CD4-positive, CD25-positive, alpha-beta regulatory T cell (primary cell): Measurements from ENCODE around the gene MAN2C1. TPM values are rescaled to one million over a fixed set of nuclear protein-coding genes. Genes with fewer than 3 reads are reported as not detected.
"Not testable (repeated sequence)": the region's sequence is repeated elsewhere in the genome, so short reads cannot be mapped to it uniquely, and the experiment has no call there.

Experiments used
- ATAC-seq, 2 donors: fragments of 150-1000 bp; cut with Tn5 transposase; one replicate each; pipeline ENCODE4 v1.10.0; 2021; ENCODE audit warnings: low read depth in 2 of 2, moderate number of reproducible peaks in 2 of 2, moderate library complexity in 1 of 2
- DNase-seq, 3 donors: peaks; one replicate each; pipeline versions ENCODE4 v3.0.0 to v3.0.0-alpha.2; 2012 to 2022; ENCODE audit warnings: mixed read lengths in 1 of 3
- H3K27ac ChIP-seq: one replicate; pipeline ENCODE4 v1.7.0; 2013; ENCODE audit warnings: mild to moderate bottlenecking, low read length; ENCODE audit not compliant: insufficient read depth, poor library complexity, severe bottlenecking
- H3K27me3 ChIP-seq: one replicate; pipeline ENCODE4 v1.7.0; 2013; ENCODE audit warnings: low read length; ENCODE audit not compliant: control insufficient read depth, insufficient read depth
- H3K36me3 ChIP-seq: one replicate; pipeline ENCODE4 v1.7.0; 2013; ENCODE audit warnings: mild to moderate bottlenecking, low read length, moderate library complexity; ENCODE audit not compliant: control insufficient read depth, insufficient read depth
- H3K4me1 ChIP-seq: 2 replicates; pipeline ENCODE4 v1.7.0; 2013; ENCODE audit warnings: mild to moderate bottlenecking, low read length; ENCODE audit not compliant: insufficient read depth, control insufficient read depth, poor library complexity, severe bottlenecking
- H3K4me3 ChIP-seq: one replicate; pipeline ENCODE4 v1.7.0; 2013; ENCODE audit warnings: low read depth, mild to moderate bottlenecking, low read length, moderate library complexity
- H3K9me3 ChIP-seq, 2 experiments: 1 replicate in 1 of 2; 2 replicates in 1 of 2; pipeline ENCODE4 v1.7.0; 2013; ENCODE audit warnings: low read length in 2 of 2, mild to moderate bottlenecking in 1 of 2, moderate library complexity in 1 of 2; ENCODE audit not compliant: control insufficient read depth in 2 of 2
- H3K27ac Mint-ChIP-seq, 3 donors: one replicate each; pipeline ENCODE4 v1.8.0; 2020 to 2022; ENCODE audit warnings: mild to moderate bottlenecking in 3 of 3, mixed read lengths in 3 of 3, moderate library complexity in 2 of 3
- H3K27me3 Mint-ChIP-seq: one replicate; pipeline ENCODE4 v1.8.0; 2022; ENCODE audit warnings: mild to moderate bottlenecking, mixed read lengths
- H3K36me3 Mint-ChIP-seq: one replicate; pipeline ENCODE4 v1.8.0; 2020; ENCODE audit warnings: mixed read lengths
- H3K4me1 Mint-ChIP-seq, 4 donors: one replicate each; pipeline ENCODE4 v1.8.0; 2020 to 2022; ENCODE audit warnings: mixed read lengths in 4 of 4, mild to moderate bottlenecking in 1 of 4
- H3K4me3 Mint-ChIP-seq, 4 donors: one replicate each; pipeline ENCODE4 v1.8.0; 2020 to 2022; ENCODE audit warnings: mild to moderate bottlenecking in 4 of 4, mixed read lengths in 4 of 4, moderate library complexity in 3 of 4
- H3K9me3 Mint-ChIP-seq, 7 donors: one replicate each; pipeline ENCODE4 v1.8.0; 2020 to 2022; ENCODE audit warnings: mixed read lengths in 7 of 7, mild to moderate bottlenecking in 3 of 7, moderate library complexity in 2 of 7
- polyA plus RNA-seq, 4 donors: library from polyadenylated mRNA; unstranded; fragments of 300-500 nt; fragmentation: Illumina TruSeq; gene quantifications; one replicate each; pipeline ENCODE4 v1.2.3, GENCODE V29; 2021
- total RNA-seq: library from RNA; stranded (reverse); gene quantifications from one replicate; pipeline ENCODE4 v1.2.3, GENCODE V29; 2022

The MAN2C1 gene
- total and polyA plus RNA-seq, 5 donors from 2014 or later, result 21.4 to 353 (median 30.7) TPM

- no peaks in the 10 kb centered on the region for H3K9me3 ChIP-seq
- Mint-ChIP-seq H3K4me1 (peaks cover 0 to 9% (median 4%) of the 10 kb centered on the region in 4 donors), H3K27me3 (no peaks in the 10 kb centered on the region), H3K4me3 (no peak overlapping the region), H3K27ac (peak overlapping the region in 1 of 3 donors; percentile 81), H3K9me3 (peaks cover 0 to 3% (median 0%) of the 10 kb centered on the region in 7 donors), H3K36me3 (peaks cover 4% of the 10 kb centered on the region)
- ATAC-seq, result no peak
- no peaks in the 10 kb centered on the region for H3K27me3 ChIP-seq
- H3K27ac ChIP-seq, result no peak overlapping the region
- H3K4me3 ChIP-seq, result no peak overlapping the region
- H3K36me3 ChIP-seq, result peaks cover 20% of the 10 kb centered on the region
- no peaks in the 10 kb centered on the region for H3K4me1 ChIP-seq
- DNase-seq, result no peak
Measured at GRCh38 chr15:75355369-75355768, 13.0 kb downstream of the MAN2C1 start.

- DNase-seq (no peak), ATAC-seq (no peak)
- H3K36me3 ChIP-seq, result peaks cover 17% of the 10 kb centered on the region
- Mint-ChIP-seq H3K27me3 (peaks cover 6% of the 10 kb centered on the region), H3K27ac (peak overlapping the region in 2 of 3 donors; percentile 65 to 81), H3K9me3 (peaks cover 0 to 11% (median 4%) of the 10 kb centered on the region in 7 donors), H3K4me1 (peaks cover 4 to 18% (median 11%) of the 10 kb centered on the region in 4 donors), H3K36me3 (peaks cover 4% of the 10 kb centered on the region), H3K4me3 (peak overlapping the region in 1 of 4 donors; percentile 76)
- H3K27ac ChIP-seq, result no peak overlapping the region
- H3K4me3 ChIP-seq, result no peak overlapping the region
- peaks cover 0 to 4% of the 10 kb centered on the region in 2 experiments for H3K9me3 ChIP-seq
- H3K4me1 ChIP-seq, result peaks cover 9% of the 10 kb centered on the region
- H3K27me3 ChIP-seq, result no peaks in the 10 kb centered on the region
Measured at GRCh38 chr15:75354454-75354853, 14.0 kb downstream of the MAN2C1 start.

- Histone ChIP-seq H3K4me1 (peaks cover 16% of the 10 kb centered on the region), H3K27me3 (no peaks in the 10 kb centered on the region), H3K36me3 (peaks cover 17% of the 10 kb centered on the region), H3K4me3 (no peak overlapping the region), H3K9me3 (peaks cover 0 to 13% of the 10 kb centered on the region in 2 experiments), H3K27ac (no peak overlapping the region)
- Mint-ChIP-seq H3K4me3 (no peak overlapping the region), H3K27me3 (peaks cover 6% of the 10 kb centered on the region), H3K36me3 (peaks cover 4% of the 10 kb centered on the region), H3K4me1 (peaks cover 4 to 27% (median 12%) of the 10 kb centered on the region in 4 donors), H3K27ac (peak overlapping the region in 2 of 3 donors; percentile 59 to 96), H3K9me3 (peaks cover 0 to 11% (median 4%) of the 10 kb centered on the region in 7 donors)
- no peak for DNase-seq
- ATAC-seq, result no peak
Measured at GRCh38 chr15:75353604-75354003, 14.8 kb downstream of the MAN2C1 start.

- Histone ChIP-seq H3K27me3 (no peaks in the 10 kb centered on the region), H3K4me1 (peaks cover 21% of the 10 kb centered on the region), H3K36me3 (peaks cover 11% of the 10 kb centered on the region), H3K27ac (no peak overlapping the region), H3K9me3 (peaks cover 0 to 18% of the 10 kb centered on the region in 2 experiments), H3K4me3 (no peak overlapping the region)
- H3K27me3 Mint-ChIP-seq, result peaks cover 6% of the 10 kb centered on the region
- H3K36me3 Mint-ChIP-seq, result peaks cover 4% of the 10 kb centered on the region
- peaks cover 0 to 11% (median 5%) of the 10 kb centered on the region in 7 donors for H3K9me3 Mint-ChIP-seq
- ATAC-seq, result no peak
- no peak for DNase-seq
- peak overlapping the region; percentile 15 to 96 (median 42) for H3K27ac Mint-ChIP-seq
- H3K4me1 Mint-ChIP-seq, result peaks cover 4 to 33% (median 12%) of the 10 kb centered on the region in 4 donors
- peak overlapping the region in 1 of 4 donors; percentile 58 for H3K4me3 Mint-ChIP-seq
Measured at GRCh38 chr15:75352186-75353080, 16.0 kb downstream of the MAN2C1 start.

GRCh38 chr15:75350601-75351361 lies 17.6 kb downstream of the MAN2C1 start:
- DNase-seq (no peak), ATAC-seq (no peak)
- peak overlapping the region; percentile 70 for H3K27ac ChIP-seq
- peaks cover 8% of the 10 kb centered on the region for H3K36me3 ChIP-seq
- peaks cover 32% of the 10 kb centered on the region for H3K4me1 ChIP-seq
- no peak overlapping the region for H3K4me3 ChIP-seq
- H3K4me3 Mint-ChIP-seq, result peak overlapping the region in 2 of 4 donors; percentile 57 to 59
- H3K27me3 ChIP-seq, result no peaks in the 10 kb centered on the region
- H3K4me1 Mint-ChIP-seq, result peaks cover 12 to 45% (median 20%) of the 10 kb centered on the region in 4 donors
- peak overlapping the region; percentile 96 to 97 (median 96) for H3K27ac Mint-ChIP-seq
- H3K9me3 ChIP-seq, result peaks cover 0 to 18% of the 10 kb centered on the region in 2 experiments
- H3K27me3 Mint-ChIP-seq, result peaks cover 21% of the 10 kb centered on the region
- H3K9me3 Mint-ChIP-seq, result peaks cover 0 to 11% (median 5%) of the 10 kb centered on the region in 7 donors
- no peaks in the 10 kb centered on the region for H3K36me3 Mint-ChIP-seq

- DNase-seq (peak; percentile 54 to 94 (median 89)), ATAC-seq (peak; percentile 87 to 89)
- Mint-ChIP-seq H3K27ac (peak overlapping the region; percentile 96 to 97 (median 96)), H3K36me3 (no peaks in the 10 kb centered on the region), H3K4me1 (peaks cover 12 to 49% (median 20%) of the 10 kb centered on the region in 4 donors), H3K9me3 (peaks cover 0 to 11% (median 5%) of the 10 kb centered on the region in 7 donors), H3K4me3 (peak overlapping the region; percentile 76 to 89 (median 84)), H3K27me3 (peaks cover 28% of the 10 kb centered on the region)
- peak overlapping the region; percentile 70 for H3K27ac ChIP-seq
- H3K9me3 ChIP-seq, result peaks cover 0 to 18% of the 10 kb centered on the region in 2 experiments
- H3K4me1 ChIP-seq, result peaks cover 32% of the 10 kb centered on the region
- H3K36me3 ChIP-seq, result peaks cover 7% of the 10 kb centered on the region
- H3K27me3 ChIP-seq, result no peaks in the 10 kb centered on the region
- no peak overlapping the region for H3K4me3 ChIP-seq
Measured at GRCh38 chr15:75349851-75350588, 18.4 kb downstream of the MAN2C1 start.

GRCh38 chr15:75349351-75349669 lies 19.1 kb downstream of the MAN2C1 start:
- Mint-ChIP-seq H3K27me3 (peaks cover 28% of the 10 kb centered on the region), H3K4me3 (peak overlapping the region; percentile 76 to 89 (median 84)), H3K9me3 (peaks cover 0 to 11% (median 5%) of the 10 kb centered on the region in 7 donors), H3K4me1 (peaks cover 12 to 49% (median 20%) of the 10 kb centered on the region in 4 donors), H3K27ac (peak overlapping the region; percentile 96 to 97 (median 96))
- H3K36me3 ChIP-seq, H3K36me3 Mint-ChIP-seq, H3K4me3 ChIP-seq, DNase-seq, H3K27me3 ChIP-seq, ATAC-seq: not testable (repeated sequence)
- H3K27ac ChIP-seq, result peak overlapping the region; percentile 70
- peaks cover 32% of the 10 kb centered on the region for H3K4me1 ChIP-seq
- H3K9me3 ChIP-seq, result peaks cover 0 to 18% of the 10 kb centered on the region in 2 experiments
